Loucy (cell line): Measurements from ENCODE around the gene RIMBP2.

ENCODE experiments used
- H2AFZ ChIP-seq: fragments of 200-600 bp; sonication (generic); 2 replicates; pipeline ENCODE4 v1.6.0; 2016; ENCODE audit warnings: antibody characterized with exemption, mild to moderate bottlenecking, low read length, moderate library complexity
- H3F3A ChIP-seq: fragments of 200-600 bp; 2 replicates; pipeline ENCODE4 v1.6.0; 2016; ENCODE audit warnings: antibody characterized with exemption, low read depth, mild to moderate bottlenecking
- H3K27me3 ChIP-seq: fragments of 200-600 bp; sonication (generic); 2 replicates; pipeline ENCODE4 v1.6.1; 2014; ENCODE audit warnings: low read length, mild to moderate bottlenecking; ENCODE audit not compliant: insufficient read depth, poor library complexity, severe bottlenecking
- H3K36me3 ChIP-seq: fragments of 200-600 bp; sonication (generic); 2 replicates; pipeline ENCODE4 v1.6.1; 2016; ENCODE audit warnings: low read length; ENCODE audit not compliant: insufficient read depth
- H3K4me1 ChIP-seq: fragments of 200-600 bp; sonication (generic); 2 replicates; pipeline ENCODE4 v1.5.1; 2014; ENCODE audit warnings: low read length, mild to moderate bottlenecking; ENCODE audit not compliant: insufficient read depth, poor library complexity, severe bottlenecking
- H3K4me2 ChIP-seq: fragments of 200-600 bp; sonication (generic); 2 replicates; pipeline ENCODE4 v1.6.0; 2014; ENCODE audit warnings: antibody characterized with exemption, low read length, low read depth, mild to moderate bottlenecking; ENCODE audit not compliant: poor library complexity, severe bottlenecking
- H3K4me3 ChIP-seq: fragments of 200-600 bp; sonication (generic); 2 replicates; pipeline ENCODE4 v1.5.1; 2014; ENCODE audit warnings: low read length, mild to moderate bottlenecking, mixed read lengths; ENCODE audit not compliant: poor library complexity, severe bottlenecking
- H3K79me2 ChIP-seq: fragments of 200-600 bp; sonication (generic); 2 replicates; pipeline ENCODE4 v1.6.1; 2014; ENCODE audit warnings: low read length; ENCODE audit not compliant: insufficient read depth
- H3K9ac ChIP-seq: fragments of 200-600 bp; sonication (generic); 2 replicates; pipeline ENCODE4 v1.6.0; 2014; ENCODE audit warnings: mild to moderate bottlenecking, low read depth, low read length, moderate library complexity; ENCODE audit not compliant: poor library complexity, severe bottlenecking
- H3K9me2 ChIP-seq: fragments of 200-600 bp; sonication (generic); replicated peaks from 2 replicates; pipeline ENCODE4 v1.6.1; 2016; ENCODE audit warnings: low read depth, low read length, mixed read lengths
- H3K9me3 ChIP-seq: fragments of 200-600 bp; sonication (generic); 2 replicates; pipeline ENCODE4 v1.6.1; 2014; ENCODE audit warnings: mild to moderate bottlenecking, antibody characterized with exemption, low read length, low read depth; ENCODE audit not compliant: insufficient read depth
- H4K20me1 ChIP-seq: fragments of 200-600 bp; sonication (generic); 2 replicates; pipeline ENCODE4 v1.6.0; 2014; ENCODE audit warnings: antibody characterized with exemption, low read length, mild to moderate bottlenecking; ENCODE audit not compliant: insufficient read depth, poor library complexity, severe bottlenecking
- CTCF ChIP-seq: fragments of 200-600 bp; sonication (generic); conservative IDR thresholded peaks from 2 replicates; pipeline ENCODE4 v1.5.1; 2014; ENCODE audit warnings: mild to moderate bottlenecking, antibody characterized with exemption, low read length
- EZH2phosphoT487 ChIP-seq: fragments of 200-600 bp; IDR thresholded peaks from 2 replicates; pipeline ENCODE4 v1.6.1; 2018; ENCODE audit warnings: antibody characterized with exemption, mild to moderate bottlenecking, moderate library complexity, borderline replicate concordance

The RIMBP2 gene

GRCh38 chr12:130715998-130716968 is at the start of gene RIMBP2:
TSS of gene RIMBP2 (minus strand) at chr12:130716299. CDS start at chr12:130479013, 237,286 bp downstream.
- Histone ChIP-seq H3K4me1 (no peaks in the 10 kb centered on the region), H3K79me2 (no peaks in the 10 kb centered on the region), H3K4me3 (no peak within 1 kb of the TSS), H3K36me3 (no peaks in the 10 kb centered on the region), H3K9me3 (peaks cover 16% of the 10 kb centered on the region; the same call in 1 of the 2 replicates), H3F3A (no peaks in the 10 kb centered on the region), H3K4me2 (no peak within 1 kb of the TSS), H2AFZ (no peak within 1 kb of the TSS), H3K9me2 (no peaks in the 10 kb centered on the region), H3K27me3 (no peaks in the 10 kb centered on the region), H3K9ac (no peak within 1 kb of the TSS), H4K20me1 (no peaks in the 10 kb centered on the region)
- TF ChIP-seq EZH2phosphoT487 (no peak), CTCF (no peak)

- Histone ChIP-seq H3K9ac (no peak overlapping the region), H4K20me1 (no peaks in the 10 kb centered on the region), H3K36me3 (no peaks in the 10 kb centered on the region), H3F3A (no peaks in the 10 kb centered on the region), H3K4me3 (no peak overlapping the region), H3K9me2 (no peaks in the 10 kb centered on the region), H3K9me3 (peaks cover 14% of the 10 kb centered on the region), H3K79me2 (no peaks in the 10 kb centered on the region), H2AFZ (no peak overlapping the region), H3K4me2 (no peak overlapping the region), H3K27me3 (no peaks in the 10 kb centered on the region), H3K4me1 (no peaks in the 10 kb centered on the region)
- TF ChIP-seq EZH2phosphoT487 = no peak
- no peak for TF ChIP-seq CTCF
Observed at GRCh38 chr12:130765186-130765659, 49.1 kb upstream of the RIMBP2 start.

- no peaks in the 10 kb centered on the region for H4K20me1 ChIP-seq
- no peak overlapping the region for H2AFZ ChIP-seq
- no peaks in the 10 kb centered on the region for H3K27me3 ChIP-seq
- no peak overlapping the region for H3K9ac ChIP-seq
- no peaks in the 10 kb centered on the region for H3K79me2 ChIP-seq
- H3K4me3 ChIP-seq = no peak overlapping the region
- H3F3A ChIP-seq = no peaks in the 10 kb centered on the region
- TF ChIP-seq EZH2phosphoT487 (no peak), CTCF (no peak)
- H3K4me1 ChIP-seq = no peaks in the 10 kb centered on the region
- no peaks in the 10 kb centered on the region for H3K9me2 ChIP-seq
- no peaks in the 10 kb centered on the region for H3K36me3 ChIP-seq
- no peak overlapping the region for H3K4me2 ChIP-seq
- H3K9me3 ChIP-seq = peaks cover 14% of the 10 kb centered on the region
Observed at GRCh38 chr12:130764475-130765185, 48.5 kb upstream of the RIMBP2 start.
